ENCODE measurements around the gene KCTD17. TPM values are rescaled to one million over a fixed set of nuclear protein-coding genes. Genes with fewer than 3 reads are reported as not detected.

KCTD17 gene
- total RNA-seq, 1 donor from 2014 or later = 42.2 TPM

- H3K36me3 Mint-ChIP-seq = no peaks in the 10 kb centered on the region
- no peaks in the 10 kb centered on the region for H3K9me3 Mint-ChIP-seq
- no peak overlapping the region for H3K4me3 Mint-ChIP-seq
- H3K27ac Mint-ChIP-seq = no peak overlapping the region
- H3K27me3 Mint-ChIP-seq (ENCODE audit: low read depth) = peaks cover 16% of the 10 kb centered on the region
- no peak for DNase-seq (ENCODE audit: low spot score in 2 of 2, unreplicated experiment in 2 of 2)
- no peak for TF ChIP-seq CTCF (IDR thresholded peaks at IDR 0.05; ENCODE audit: unreplicated experiment)
- peaks cover 2% of the 10 kb centered on the region for H3K4me1 Mint-ChIP-seq
These were observed 30.8 kb downstream of the KCTD17 start for GRCh38 chr22:37082251-37082873.

- TF ChIP-seq CTCF (IDR thresholded peaks at IDR 0.05; ENCODE audit: unreplicated experiment) = no peak
- H3K4me1 Mint-ChIP-seq = no peaks in the 10 kb centered on the region
- DNase-seq (ENCODE audit: low spot score in 2 of 2, unreplicated experiment in 2 of 2) = no peak
- H3K27me3 Mint-ChIP-seq (ENCODE audit: low read depth) = peaks cover 14% of the 10 kb centered on the region
- no peak overlapping the region for H3K4me3 Mint-ChIP-seq
- H3K36me3 Mint-ChIP-seq = no peaks in the 10 kb centered on the region
- no peak overlapping the region for H3K27ac Mint-ChIP-seq
- H3K9me3 Mint-ChIP-seq = no peaks in the 10 kb centered on the region
These were observed 32.4 kb downstream of the KCTD17 start for GRCh38 chr22:37083914-37084313.

GRCh38 chr22:37084385-37084784 lies 32.8 kb downstream of the KCTD17 start:
- no peak for DNase-seq (ENCODE audit: low spot score in 2 of 2, unreplicated experiment in 2 of 2)

GRCh38 chr22:37086184-37086583 lies 34.6 kb downstream of the KCTD17 start:
- no peak overlapping the region for H3K27ac Mint-ChIP-seq
- H3K27me3 Mint-ChIP-seq (ENCODE audit: low read depth) = peaks cover 13% of the 10 kb centered on the region
- H3K9me3 Mint-ChIP-seq = no peaks in the 10 kb centered on the region
- DNase-seq (ENCODE audit: low spot score in 2 of 2, unreplicated experiment in 2 of 2) = no peak
- no peak overlapping the region for H3K4me3 Mint-ChIP-seq
- no peaks in the 10 kb centered on the region for H3K36me3 Mint-ChIP-seq
- H3K4me1 Mint-ChIP-seq = no peaks in the 10 kb centered on the region
- no peak for TF ChIP-seq CTCF (IDR thresholded peaks at IDR 0.05; ENCODE audit: unreplicated experiment)

More at GRCh38 chr22:37084385-37084784, 32.8 kb downstream of the KCTD17 start:
- no peak for TF ChIP-seq CTCF (IDR thresholded peaks at IDR 0.05; ENCODE audit: unreplicated experiment)
- Mint-ChIP-seq H3K9me3 (no peaks in the 10 kb centered on the region), H3K4me1 (no peaks in the 10 kb centered on the region), H3K4me3 (no peak overlapping the region), H3K27me3 (ENCODE audit: low read depth) (peaks cover 11% of the 10 kb centered on the region), H3K36me3 (no peaks in the 10 kb centered on the region), H3K27ac (no peak overlapping the region)

- Mint-ChIP-seq H3K4me3 (no peak overlapping the region), H3K4me1 (no peaks in the 10 kb centered on the region), H3K27ac (no peak overlapping the region), H3K27me3 (ENCODE audit: low read depth) (peaks cover 13% of the 10 kb centered on the region), H3K9me3 (no peaks in the 10 kb centered on the region), H3K36me3 (no peaks in the 10 kb centered on the region)
- DNase-seq (ENCODE audit: low spot score in 2 of 2, unreplicated experiment in 2 of 2) = no peak
- no peak for TF ChIP-seq CTCF (IDR thresholded peaks at IDR 0.05; ENCODE audit: unreplicated experiment)
These were observed 36.6 kb downstream of the KCTD17 start for GRCh38 chr22:37088108-37088605.

Measured in mesothelial cell of epicardium (in vitro differentiated cells).